ENCODE data around the gene VAT1.

The VAT1 gene

DNA sequence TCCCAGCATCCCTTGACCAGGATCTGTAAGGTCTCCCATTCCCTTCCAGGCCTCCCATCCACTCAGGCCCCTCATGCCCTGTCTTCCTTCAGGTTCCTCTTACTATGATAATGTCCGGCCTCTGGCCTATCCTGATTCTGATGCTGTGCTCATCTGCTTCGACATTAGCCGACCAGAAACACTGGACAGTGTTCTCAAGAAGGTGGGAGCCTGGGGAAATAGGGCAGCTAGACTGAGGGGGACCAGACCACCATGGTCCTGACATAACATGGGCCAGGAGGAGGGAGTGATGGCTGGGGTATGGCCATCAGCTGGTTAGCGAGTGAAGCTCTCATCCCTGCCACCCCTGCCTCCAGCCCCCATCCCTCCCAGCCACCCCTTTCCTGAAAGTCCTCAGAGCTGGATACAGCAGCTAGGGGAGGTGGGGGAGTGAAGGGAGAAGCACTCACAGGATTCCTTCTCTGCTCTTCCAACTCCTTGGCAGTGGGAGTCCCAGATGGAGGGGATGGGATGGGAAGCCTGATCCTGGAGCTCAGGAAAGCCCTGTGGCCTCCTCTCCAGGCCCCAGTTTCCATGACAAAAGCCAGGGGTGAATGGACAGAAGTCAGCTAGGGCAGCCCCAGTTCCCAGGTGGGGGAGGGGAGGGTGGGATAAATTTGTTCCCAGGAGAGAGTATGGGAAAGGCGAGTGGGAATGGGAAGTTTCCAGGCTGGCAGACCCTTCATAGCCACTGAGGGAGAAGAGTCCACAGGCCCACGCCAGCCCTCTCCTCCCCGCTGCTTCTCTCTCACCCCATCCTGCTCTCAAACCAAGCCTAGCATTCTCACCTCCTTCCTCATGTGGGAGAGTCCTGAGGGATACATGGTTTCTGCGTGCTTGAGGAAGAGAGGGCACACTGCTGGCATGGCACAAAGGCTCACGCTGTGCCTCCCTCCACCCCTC is 5.2 kb upstream of the VAT1 start:
- no peak for DNase-seq

DNA sequence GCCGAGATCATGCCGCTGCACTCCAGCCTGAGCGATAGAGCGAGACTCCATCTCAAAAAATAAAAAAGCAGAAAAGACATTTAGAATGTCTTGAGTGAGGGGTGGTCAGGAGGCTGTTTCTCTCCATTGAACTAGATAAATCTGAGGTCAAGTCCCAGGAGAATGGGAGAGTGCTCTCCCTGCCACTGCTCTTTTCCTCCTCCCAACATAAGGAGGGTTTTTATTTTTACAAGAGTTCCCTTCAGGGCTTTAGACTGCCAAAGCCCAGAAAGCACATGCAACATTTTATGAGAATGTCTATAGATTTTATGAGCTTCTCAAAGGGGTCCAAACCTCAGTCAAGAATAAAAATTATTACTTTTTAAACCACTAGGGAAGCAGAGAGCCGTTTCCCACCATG is 4.4 kb upstream of the VAT1 start:
- no peak for DNase-seq

DNA sequence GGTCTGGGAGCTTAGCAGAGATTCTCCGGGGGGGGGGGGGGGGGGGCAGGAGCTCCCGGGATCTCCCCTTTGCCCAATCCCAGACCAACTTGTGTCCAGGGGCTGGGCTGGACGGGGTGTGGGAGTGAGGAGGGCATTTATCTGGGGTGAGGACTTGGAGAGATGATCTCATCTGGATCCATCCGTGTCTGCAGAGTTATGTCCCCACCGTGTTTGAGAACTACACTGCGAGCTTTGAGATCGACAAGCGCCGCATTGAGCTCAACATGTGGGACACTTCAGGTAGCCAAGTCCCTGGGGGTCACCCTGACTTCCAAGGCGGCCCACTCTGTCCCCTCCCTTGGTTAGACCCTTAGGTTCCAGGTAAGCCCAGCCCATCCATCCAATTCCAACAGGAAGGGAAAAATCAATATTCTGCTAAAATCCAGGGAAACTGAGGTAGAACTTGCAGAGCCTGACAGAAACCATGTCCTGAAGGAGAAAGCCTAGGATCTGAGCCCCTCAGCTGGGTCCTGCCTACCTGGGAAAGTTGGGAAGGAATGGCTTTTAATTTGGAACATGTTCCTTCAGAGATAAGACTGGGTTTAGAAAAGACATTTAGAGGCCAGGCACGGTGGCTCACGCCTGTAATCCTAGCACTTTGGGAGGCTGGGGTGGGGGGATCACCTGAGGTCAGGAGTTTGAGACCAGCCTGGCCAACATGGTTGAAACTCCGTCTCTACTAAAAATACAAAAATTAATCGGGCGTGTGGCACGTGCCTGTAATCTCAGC is 3.8 kb upstream of the VAT1 start:
- DNase-seq: no peak

- DNase-seq: no peak
These were observed 3.1 kb upstream of the VAT1 start for GRCh38 chr17:43025290-43025657.

DNA sequence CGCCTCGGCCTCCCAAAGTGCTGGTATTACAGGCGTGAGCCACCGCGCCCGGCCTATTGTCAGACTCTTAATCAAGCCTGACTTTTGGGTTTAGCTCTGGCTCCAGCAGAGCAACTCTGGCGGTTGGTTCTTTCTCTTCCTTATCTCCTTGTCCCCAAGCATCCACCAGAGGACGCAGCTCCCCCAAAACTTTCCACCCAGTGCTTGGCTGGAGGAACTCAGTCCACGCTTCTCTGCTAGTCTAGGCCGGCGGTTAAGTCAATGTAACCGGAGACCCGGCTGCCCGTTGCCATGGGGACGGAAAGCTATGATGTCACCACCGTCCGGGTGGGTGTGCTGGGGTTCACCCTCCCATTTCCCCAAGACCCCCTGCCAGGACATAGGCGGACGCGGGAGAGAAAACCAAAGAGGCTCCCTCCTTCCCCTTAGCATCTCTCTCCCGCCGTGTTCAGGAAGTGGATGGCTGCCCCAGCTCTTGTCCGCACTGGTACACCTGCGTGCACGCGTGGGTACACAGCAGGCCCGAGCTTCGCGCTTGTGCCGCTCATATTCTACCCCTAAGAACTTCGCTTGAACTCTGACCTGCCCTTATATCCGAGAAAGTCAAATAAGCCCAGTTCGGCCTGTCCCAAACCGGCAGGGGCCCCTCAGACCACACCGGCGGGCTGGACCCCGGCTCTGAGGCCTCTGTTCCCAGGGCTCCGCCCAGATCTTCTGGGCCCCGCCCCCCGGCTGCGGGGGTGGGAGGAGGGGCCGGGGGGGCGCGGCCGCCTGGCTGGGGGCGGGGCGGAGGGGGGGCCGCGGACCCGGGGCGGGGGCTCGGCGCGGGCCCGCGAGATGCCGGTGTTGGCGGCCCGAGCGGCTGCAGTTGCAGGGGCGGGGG is 2.5 kb upstream of the VAT1 start, which contains the start of gene RND2:
Gene RND2 (plus strand): TSS at position 825 of the 883 bp plus-strand sequence. CDS start 117 bp downstream, outside the sequence.
- DNase-seq: peak; percentile 90 to 91 (median 91)

DNA sequence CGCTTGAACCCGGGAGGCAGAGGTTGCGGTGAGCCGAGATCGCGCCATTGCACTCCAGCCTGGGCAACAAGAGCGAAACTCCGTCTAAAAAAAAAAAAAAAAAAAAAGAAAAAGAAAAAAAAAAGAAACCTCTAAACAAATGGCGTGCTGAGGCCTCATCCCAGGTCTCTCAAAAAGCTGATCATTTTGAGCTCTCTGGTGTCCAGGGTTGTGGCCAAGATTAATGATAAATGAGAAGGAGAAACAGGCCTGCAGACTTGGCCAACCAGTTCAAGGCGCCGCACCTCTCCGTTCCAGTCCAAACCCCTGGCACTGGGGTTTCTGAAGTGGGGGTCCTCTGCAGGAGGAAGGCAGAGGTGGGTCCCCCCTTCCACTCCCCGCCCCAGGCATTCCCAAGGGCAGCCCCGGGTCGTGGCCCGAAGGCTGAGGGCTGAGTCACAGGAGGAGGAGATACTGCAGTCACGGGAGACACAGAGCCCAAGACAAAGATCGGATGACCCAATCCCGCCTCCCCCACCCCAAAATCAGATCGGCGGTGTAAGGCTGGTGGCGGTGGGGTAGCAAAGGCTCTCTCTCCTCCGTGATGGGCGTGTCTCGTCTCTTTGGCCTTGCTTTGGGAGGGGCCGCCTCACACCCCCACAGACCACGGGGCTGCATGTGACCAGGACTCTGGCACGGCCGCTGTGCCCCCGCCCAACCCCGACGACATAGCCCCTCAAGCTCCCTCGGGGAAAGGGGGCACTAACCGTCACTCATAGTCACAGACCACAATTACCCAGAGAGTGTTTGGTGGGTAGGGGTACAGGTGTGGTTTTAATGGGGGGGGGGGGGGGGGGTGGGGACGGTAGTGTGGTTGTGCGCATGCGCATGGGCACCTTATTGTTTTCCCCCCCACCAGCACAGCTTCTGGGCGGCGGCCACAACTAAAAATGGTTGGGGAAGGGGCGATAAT is 1.1 kb downstream of the VAT1 start:
- peak; percentile 81 to 89 (median 84) for DNase-seq

GRCh38 chr17:43020030-43020621 is 2.1 kb downstream of the VAT1 start:
- DNase-seq: peak in 1 of 3 donors; percentile 11

DNA sequence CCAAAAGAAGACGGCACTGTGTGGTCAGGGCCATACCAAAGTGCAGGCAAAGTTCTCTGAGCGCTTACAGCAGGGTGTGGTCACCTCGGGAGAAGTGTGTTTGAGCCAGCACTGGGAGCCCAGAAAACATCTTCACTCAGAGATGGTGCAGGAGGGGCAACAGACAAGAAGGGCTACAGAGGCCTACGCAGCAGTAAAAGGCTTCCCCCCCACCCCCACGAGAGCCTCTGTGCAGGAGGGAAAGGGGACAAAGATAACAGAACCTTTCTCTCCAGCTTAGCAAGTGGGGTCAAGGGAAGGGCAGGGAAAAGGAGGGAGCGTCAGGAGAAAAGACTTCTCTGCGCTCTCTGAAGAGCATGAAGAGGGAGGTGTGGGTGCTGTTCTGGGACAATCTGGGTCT is 2.8 kb downstream of the VAT1 start:
- no peak for DNase-seq

DNA sequence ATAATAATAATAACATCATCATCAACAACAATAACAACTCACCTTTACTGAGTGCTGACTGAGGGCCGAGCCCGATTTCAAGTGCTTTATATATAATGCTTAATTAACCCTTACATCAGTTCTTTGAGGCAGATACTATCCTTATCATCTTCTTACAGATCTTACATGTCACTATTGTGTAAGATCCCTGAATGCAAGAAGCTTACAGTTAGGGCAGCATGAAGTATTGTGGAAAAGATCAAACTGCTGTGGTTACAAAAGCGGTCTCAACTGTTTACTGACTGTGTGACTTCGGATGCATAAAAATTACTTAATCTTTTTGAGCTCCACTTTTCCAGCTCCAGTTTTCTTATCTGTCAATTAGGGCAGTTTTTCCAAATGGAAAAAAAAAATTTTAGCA is 3.3 kb downstream of the VAT1 start:
- DNase-seq: peak in 1 of 3 donors; percentile 10

GRCh38 chr17:43018008-43018853 is 4.0 kb downstream of the VAT1 start:
- DNase-seq: peak in 2 of 3 donors; percentile 43 to 47

DNA sequence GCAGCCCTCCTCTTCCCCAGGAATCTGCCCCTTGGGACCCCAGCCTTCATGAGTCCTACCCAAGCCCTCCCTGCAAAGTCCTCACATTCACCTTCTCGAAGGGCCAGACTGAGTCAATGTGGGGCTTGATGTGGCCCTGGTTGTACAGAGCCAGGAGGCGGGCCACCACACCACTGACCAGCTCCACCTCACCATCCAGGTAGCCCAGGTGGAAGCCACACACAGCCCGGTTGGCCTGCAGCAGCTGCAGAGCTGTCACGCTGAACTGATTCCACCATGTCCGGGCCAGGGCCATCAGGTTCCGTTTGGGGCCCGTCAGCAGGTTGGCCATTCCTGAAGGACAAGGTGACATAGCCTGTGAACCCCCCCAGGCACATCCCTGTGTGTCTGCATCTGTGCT is 6.0 kb downstream of the VAT1 start:
- no peak for DNase-seq

- DNase-seq: no peak
These were observed 6.6 kb downstream of the VAT1 start for GRCh38 chr17:43015579-43015978.

- DNase-seq: peak in 2 of 3 donors; percentile 26 to 51
These were observed 7.3 kb downstream of the VAT1 start for GRCh38 chr17:43014649-43015542.

GRCh38 chr17:43014020-43014648 is 8.1 kb downstream of the VAT1 start:
- DNase-seq: peak in 2 of 3 donors; percentile 22 to 23

- no peak for DNase-seq
These were observed 8.9 kb downstream of the VAT1 start for GRCh38 chr17:43013296-43013695.

DNA sequence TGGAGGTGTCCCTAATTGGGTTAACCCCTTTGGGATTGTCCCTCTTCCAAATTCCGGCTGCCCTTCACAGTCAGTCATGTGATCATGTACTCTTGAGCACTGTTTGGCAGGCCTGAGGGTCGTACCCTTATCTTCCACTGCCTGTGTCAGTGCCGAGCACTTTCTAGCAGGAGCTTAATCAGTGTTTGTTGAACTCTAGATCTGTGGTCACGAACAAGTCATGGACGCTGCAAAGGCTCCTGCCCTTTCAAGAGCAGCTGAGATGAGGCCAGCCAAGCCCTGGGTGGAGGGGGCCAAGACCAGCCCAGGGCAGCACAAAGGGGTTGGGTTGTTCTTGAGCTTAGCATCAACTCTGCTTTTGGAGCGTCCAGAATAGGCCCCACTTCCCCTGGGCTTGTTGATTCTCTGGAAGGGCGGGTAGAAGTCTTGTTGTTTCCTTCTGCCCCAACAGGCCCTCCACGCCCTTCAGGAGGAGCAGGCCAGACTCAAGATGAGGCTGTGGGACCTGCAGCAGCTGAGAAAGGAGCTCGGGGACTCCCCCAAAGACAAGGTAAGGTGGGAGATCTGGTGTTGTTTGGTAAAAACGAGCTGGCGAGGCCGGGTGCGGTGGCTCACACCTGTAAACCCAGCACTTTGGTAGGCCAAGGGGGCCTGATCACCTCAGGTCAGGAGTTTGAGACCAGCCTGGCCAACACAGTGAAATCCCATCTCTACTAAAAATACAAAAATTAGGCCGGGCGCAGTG is 10.3 kb downstream of the VAT1 start:
- no peak for DNase-seq

DNA sequence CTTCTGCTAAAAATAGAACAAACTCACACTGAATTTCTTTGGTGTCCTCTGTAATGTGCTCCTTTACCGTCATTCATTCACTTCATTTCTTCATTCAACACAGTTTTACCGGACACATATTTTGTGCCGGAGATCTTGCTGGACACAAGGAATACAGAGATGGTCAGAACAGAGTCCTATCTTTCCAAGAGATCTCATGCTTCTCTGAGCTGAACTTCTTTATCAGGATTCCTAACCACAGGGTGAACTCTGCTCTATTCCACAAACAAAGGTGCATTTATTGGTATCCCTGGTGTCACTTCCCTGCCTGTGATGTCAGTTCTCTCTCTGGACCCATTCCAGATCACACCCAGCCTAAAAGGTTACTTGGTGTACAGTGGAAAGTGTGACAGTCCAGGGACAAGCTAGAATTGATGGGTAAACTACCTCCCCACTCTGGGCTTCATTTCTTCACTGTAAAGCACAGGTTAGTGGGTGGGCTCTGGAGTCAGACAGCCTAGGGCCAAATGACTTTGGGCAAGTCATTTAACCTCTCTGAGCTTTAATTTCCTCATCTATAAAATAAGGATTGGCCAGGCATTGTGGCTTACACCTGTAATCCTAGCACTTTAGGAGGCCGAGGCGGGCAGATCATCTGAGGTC is 11.4 kb downstream of the VAT1 start:
- no peak for DNase-seq

Measured in suppressor macrophage treated with lipopolysaccharide for 1 hour (primary cell).